ENCODE results near the gene ATP6V0A4. TPM values are rescaled to one million over a fixed set of nuclear protein-coding genes. Genes with fewer than 3 reads are reported as not detected.
"Not testable (repeated sequence)": the region's sequence is repeated elsewhere in the genome, so short reads cannot be mapped to it uniquely, and the experiment has no call there.

Gene ATP6V0A4
- total and polyA plus RNA-seq, 3 experiments from 2014 or later = not detected

DNA sequence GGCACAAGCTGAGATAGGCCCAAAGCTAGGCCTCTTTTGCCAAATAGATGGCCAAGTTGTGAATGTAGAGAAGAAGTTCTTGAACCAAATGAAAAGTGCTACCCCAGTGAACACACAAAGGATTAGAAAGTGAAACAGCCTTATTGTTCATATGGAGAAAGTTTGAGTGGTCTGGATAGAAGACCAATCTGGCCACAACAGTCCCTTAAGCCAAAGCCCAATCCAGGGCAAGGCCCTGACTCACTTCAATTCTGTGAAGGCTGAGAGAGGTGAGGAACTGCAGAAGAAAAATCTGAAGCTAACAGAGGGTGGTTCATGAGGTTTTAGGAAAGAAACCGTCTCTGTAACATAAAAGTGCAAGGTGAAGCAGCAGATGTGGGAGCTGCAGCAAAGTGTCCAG lies 18.7 kb upstream of the ATP6V0A4 start:
- H3K27ac Mint-ChIP-seq = no peak overlapping the region
- no peaks in the 10 kb centered on the region for H3K27me3 ChIP-seq (ENCODE audit: insufficient read depth, low read length, poor library complexity, severe bottlenecking)
- ChIA-PET POLR2A (no interaction called here), CTCF (no interaction called here)
- no peaks in the 10 kb centered on the region for H3K4me1 ChIP-seq (ENCODE audit: insufficient read depth, low read length)
- no peaks in the 10 kb centered on the region for H3K9me3 Mint-ChIP-seq
- peaks cover 0 to 2% of the 10 kb centered on the region in 2 donors for H3K27me3 Mint-ChIP-seq
- no peaks in the 10 kb centered on the region for H3K4me1 Mint-ChIP-seq
- H3K9me3 ChIP-seq (ENCODE audit: low read length) = no peaks in the 10 kb centered on the region
- H3K4me3 Mint-ChIP-seq = no peak overlapping the region
- H3K27ac ChIP-seq (ENCODE audit: low read depth, low read length) = no peak overlapping the region
- H3K4me3 ChIP-seq (ENCODE audit: low read length) = no peak overlapping the region
- DNase-seq = no peak
- H3K36me3 Mint-ChIP-seq = no peaks in the 10 kb centered on the region
- H3K36me3 ChIP-seq (ENCODE audit: insufficient read depth, low read length) = no peaks in the 10 kb centered on the region

DNA sequence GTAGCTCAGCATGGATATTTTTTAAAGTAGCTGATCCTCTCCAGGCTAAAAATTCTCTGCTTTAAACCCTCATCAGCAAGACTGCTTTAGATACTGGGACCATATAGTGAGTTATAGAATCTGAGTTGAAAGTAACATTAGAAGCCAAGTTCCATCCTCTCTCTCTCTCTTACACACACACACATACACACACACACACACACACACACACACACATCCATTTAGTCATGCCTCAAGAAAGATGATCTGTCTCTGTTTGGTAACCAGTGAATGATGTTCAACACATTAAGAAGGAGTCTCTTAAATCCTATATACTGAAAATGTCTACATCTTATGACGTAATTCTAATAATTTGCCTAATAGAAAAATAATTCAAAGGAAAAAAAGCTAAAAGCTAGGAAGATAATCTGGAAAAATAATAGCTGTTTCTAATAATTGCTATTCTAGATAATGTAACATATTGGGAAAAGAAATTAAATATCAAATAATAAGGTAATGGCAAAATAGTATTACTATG lies 16.9 kb upstream of the ATP6V0A4 start:
- CTCF ChIA-PET = no interaction called here
- Histone ChIP-seq H3K27me3 (ENCODE audit: insufficient read depth, low read length, poor library complexity, severe bottlenecking) (no peaks in the 10 kb centered on the region), H3K4me1 (ENCODE audit: insufficient read depth, low read length) (no peaks in the 10 kb centered on the region), H3K9me3 (ENCODE audit: low read length) (no peaks in the 10 kb centered on the region), H3K4me3 (ENCODE audit: low read length) (no peak overlapping the region), H3K27ac (ENCODE audit: low read depth, low read length) (no peak overlapping the region), H3K36me3 (ENCODE audit: insufficient read depth, low read length) (no peaks in the 10 kb centered on the region)
- H3K36me3 Mint-ChIP-seq = no peaks in the 10 kb centered on the region
- no peaks in the 10 kb centered on the region for H3K4me1 Mint-ChIP-seq
- POLR2A ChIA-PET = no interaction called here
- peaks cover 0 to 2% of the 10 kb centered on the region in 2 donors for H3K27me3 Mint-ChIP-seq
- no peaks in the 10 kb centered on the region for H3K9me3 Mint-ChIP-seq
- DNase-seq = no peak
- H3K27ac Mint-ChIP-seq = peak overlapping the region in 1 of 8 donors; percentile 19
- no peak overlapping the region for H3K4me3 Mint-ChIP-seq

DNA sequence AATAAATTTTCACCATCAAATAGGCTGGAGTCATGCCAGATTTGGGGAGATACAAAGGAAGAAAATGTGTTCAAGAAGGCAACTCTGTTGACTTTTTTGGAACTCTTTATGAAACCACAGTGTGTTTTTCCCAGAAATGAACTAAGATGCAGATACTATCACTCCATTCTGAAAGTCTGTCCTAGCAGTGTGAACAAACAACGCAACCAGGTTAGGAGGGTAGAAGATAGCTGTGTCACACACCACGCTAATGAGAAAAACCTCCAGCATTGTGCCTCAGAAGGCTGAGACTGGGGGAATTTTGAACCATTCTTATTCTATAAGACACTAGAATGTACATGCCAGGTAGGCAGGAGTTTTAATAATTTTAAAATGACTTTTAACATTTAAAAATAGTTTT lies 15.9 kb upstream of the ATP6V0A4 start:
- Mint-ChIP-seq H3K9me3 (no peaks in the 10 kb centered on the region), H3K27me3 (peaks cover 0 to 2% of the 10 kb centered on the region in 2 donors), H3K36me3 (no peaks in the 10 kb centered on the region), H3K4me3 (no peak overlapping the region), H3K27ac (no peak overlapping the region), H3K4me1 (no peaks in the 10 kb centered on the region)
- Histone ChIP-seq H3K9me3 (ENCODE audit: low read length) (no peaks in the 10 kb centered on the region), H3K4me3 (ENCODE audit: low read length) (no peak overlapping the region), H3K36me3 (ENCODE audit: insufficient read depth, low read length) (no peaks in the 10 kb centered on the region), H3K4me1 (ENCODE audit: insufficient read depth, low read length) (no peaks in the 10 kb centered on the region), H3K27ac (ENCODE audit: low read depth, low read length) (no peak overlapping the region), H3K27me3 (ENCODE audit: insufficient read depth, low read length, poor library complexity, severe bottlenecking) (no peaks in the 10 kb centered on the region)
- ChIA-PET CTCF (no interaction called here), POLR2A (no interaction called here)
- DNase-seq = no peak

DNA sequence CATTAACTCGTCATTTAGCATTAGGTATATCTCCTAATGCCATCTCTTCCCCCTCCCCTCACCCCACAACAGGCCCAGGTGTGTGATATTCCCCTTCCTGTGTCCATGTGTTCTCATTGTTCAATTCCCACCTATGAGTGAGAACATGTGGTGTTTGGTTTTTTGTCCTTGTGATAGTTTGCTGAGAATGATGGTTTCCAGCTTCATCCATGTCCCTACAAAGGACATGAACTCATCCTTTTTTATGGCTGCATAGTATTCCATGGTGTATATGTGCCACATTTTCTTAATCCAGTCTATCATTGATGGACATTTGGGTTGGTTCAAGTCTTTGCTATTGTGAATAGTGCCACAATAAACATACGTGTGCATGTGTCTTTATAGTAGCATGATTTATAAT lies 13.3 kb upstream of the ATP6V0A4 start:
- H3K27ac ChIP-seq (ENCODE audit: low read depth, low read length); H3K4me1 Mint-ChIP-seq; H3K9me3 Mint-ChIP-seq; DNase-seq; H3K4me3 Mint-ChIP-seq; CTCF ChIA-PET; H3K27me3 ChIP-seq (ENCODE audit: insufficient read depth, low read length, poor library complexity, severe bottlenecking); H3K4me1 ChIP-seq (ENCODE audit: insufficient read depth, low read length); POLR2A ChIA-PET; H3K4me3 ChIP-seq (ENCODE audit: low read length); H3K9me3 ChIP-seq (ENCODE audit: low read length); H3K36me3 ChIP-seq (ENCODE audit: insufficient read depth, low read length); H3K36me3 Mint-ChIP-seq; H3K27me3 Mint-ChIP-seq; H3K27ac Mint-ChIP-seq: not testable (repeated sequence)

DNA sequence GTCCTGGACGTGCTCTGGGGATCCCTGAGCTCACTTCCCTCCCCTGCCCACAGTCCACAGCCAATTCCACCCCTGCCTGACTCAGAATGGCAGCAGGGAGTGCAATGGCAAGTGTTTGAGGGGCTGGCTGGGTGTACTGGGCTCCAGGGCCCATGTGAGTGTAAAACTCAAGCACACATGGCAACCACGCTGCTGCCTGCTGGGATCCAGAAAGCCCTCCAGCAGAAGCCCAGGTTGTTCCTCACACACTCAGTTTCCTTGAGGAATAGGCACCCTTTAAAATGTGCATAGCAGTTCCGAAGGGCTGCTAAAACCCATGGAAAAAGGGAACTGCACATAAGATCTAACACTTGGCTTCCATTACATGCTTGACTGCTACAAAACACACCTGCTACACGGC lies 11.3 kb upstream of the ATP6V0A4 start:
- no peak overlapping the region for H3K4me3 Mint-ChIP-seq
- H3K4me1 Mint-ChIP-seq = no peaks in the 10 kb centered on the region
- Histone ChIP-seq H3K9me3 (ENCODE audit: low read length) (no peaks in the 10 kb centered on the region), H3K27ac (ENCODE audit: low read depth, low read length) (no peak overlapping the region), H3K4me1 (ENCODE audit: insufficient read depth, low read length) (no peaks in the 10 kb centered on the region), H3K36me3 (ENCODE audit: insufficient read depth, low read length) (no peaks in the 10 kb centered on the region), H3K4me3 (ENCODE audit: low read length) (no peak overlapping the region), H3K27me3 (ENCODE audit: insufficient read depth, low read length, poor library complexity, severe bottlenecking) (peaks cover 2% of the 10 kb centered on the region)
- H3K36me3 Mint-ChIP-seq = peaks cover 0 to 13% (median 0%) of the 10 kb centered on the region in 3 donors
- no peak overlapping the region for H3K27ac Mint-ChIP-seq
- ChIA-PET POLR2A (no interaction called here), CTCF (no interaction called here)
- H3K27me3 Mint-ChIP-seq = peaks cover 2% of the 10 kb centered on the region in 2 donors
- no peak for DNase-seq
- H3K9me3 Mint-ChIP-seq = peaks cover 0 to 6% (median 0%) of the 10 kb centered on the region in 5 donors

DNA sequence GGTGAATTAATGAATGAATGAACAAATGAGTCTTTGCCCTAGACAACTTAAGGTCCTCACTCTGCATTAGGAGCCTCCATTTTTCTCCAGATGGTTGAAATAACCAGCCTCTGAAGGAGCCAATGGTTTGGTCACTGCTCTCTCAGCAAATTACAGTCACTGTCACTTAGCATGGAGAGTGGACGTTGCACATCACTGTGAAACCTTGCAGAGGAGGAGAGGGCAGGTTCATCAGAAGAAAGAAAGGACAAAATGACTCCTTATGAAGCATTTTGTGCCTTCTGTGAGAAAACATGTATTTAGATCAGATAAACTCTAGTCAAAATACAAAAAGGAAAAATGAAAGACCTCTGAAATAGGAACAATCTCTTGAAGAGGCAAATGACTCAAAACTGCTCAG lies 6.6 kb upstream of the ATP6V0A4 start:
- no peak overlapping the region for H3K27ac ChIP-seq (ENCODE audit: low read depth, low read length)
- no peak for DNase-seq
- H3K4me1 Mint-ChIP-seq = no peaks in the 10 kb centered on the region
- peaks cover 2% of the 10 kb centered on the region for H3K27me3 ChIP-seq (ENCODE audit: insufficient read depth, low read length, poor library complexity, severe bottlenecking)
- peaks cover 0 to 6% (median 0%) of the 10 kb centered on the region in 5 donors for H3K9me3 Mint-ChIP-seq
- peaks cover 7 to 9% of the 10 kb centered on the region in 2 donors for H3K27me3 Mint-ChIP-seq
- no peaks in the 10 kb centered on the region for H3K4me1 ChIP-seq (ENCODE audit: insufficient read depth, low read length)
- H3K4me3 Mint-ChIP-seq = no peak overlapping the region
- H3K36me3 Mint-ChIP-seq = peaks cover 0 to 13% (median 0%) of the 10 kb centered on the region in 3 donors
- CTCF ChIA-PET = no interaction called here
- H3K4me3 ChIP-seq (ENCODE audit: low read length) = no peak overlapping the region
- no peaks in the 10 kb centered on the region for H3K36me3 ChIP-seq (ENCODE audit: insufficient read depth, low read length)
- POLR2A ChIA-PET = no interaction called here
- H3K27ac Mint-ChIP-seq = peak overlapping the region in 1 of 8 donors; percentile 15
- no peaks in the 10 kb centered on the region for H3K9me3 ChIP-seq (ENCODE audit: low read length)

DNA sequence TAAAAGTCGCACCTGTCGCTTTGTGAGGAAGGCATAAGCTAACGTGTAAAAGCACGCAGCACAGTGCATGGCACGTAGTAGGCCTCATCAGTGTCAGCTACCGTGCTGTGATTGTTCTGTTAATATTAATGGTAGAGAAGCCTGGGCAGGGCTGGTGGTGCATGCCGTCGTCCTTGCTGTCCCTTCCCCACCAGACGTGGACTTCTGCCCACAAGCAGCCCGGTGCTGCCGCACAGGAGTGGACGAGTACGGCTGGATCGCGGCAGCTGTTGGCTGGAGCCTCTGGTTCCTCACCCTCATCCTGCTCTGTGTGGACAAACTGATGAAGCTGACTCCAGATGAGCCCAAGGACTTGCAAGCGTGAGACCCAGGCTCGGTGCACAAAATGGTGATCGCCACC lies 4.7 kb upstream of the ATP6V0A4 start:
- Mint-ChIP-seq H3K4me1 (peaks cover 10 to 12% (median 10%) of the 10 kb centered on the region in 3 donors), H3K27ac (no peak overlapping the region), H3K9me3 (peaks cover 0 to 3% (median 0%) of the 10 kb centered on the region in 5 donors), H3K27me3 (peaks cover 7 to 12% of the 10 kb centered on the region in 2 donors), H3K36me3 (peaks cover 0 to 7% (median 0%) of the 10 kb centered on the region in 3 donors), H3K4me3 (no peak overlapping the region)
- Histone ChIP-seq H3K9me3 (ENCODE audit: low read length) (no peaks in the 10 kb centered on the region), H3K27ac (ENCODE audit: low read depth, low read length) (no peak overlapping the region), H3K27me3 (ENCODE audit: insufficient read depth, low read length, poor library complexity, severe bottlenecking) (peaks cover 2% of the 10 kb centered on the region), H3K4me3 (ENCODE audit: low read length) (no peak overlapping the region), H3K4me1 (ENCODE audit: insufficient read depth, low read length) (no peaks in the 10 kb centered on the region), H3K36me3 (ENCODE audit: insufficient read depth, low read length) (no peaks in the 10 kb centered on the region)
- ChIA-PET POLR2A (no interaction called here), CTCF (no interaction called here)
- no peak for DNase-seq

DNA sequence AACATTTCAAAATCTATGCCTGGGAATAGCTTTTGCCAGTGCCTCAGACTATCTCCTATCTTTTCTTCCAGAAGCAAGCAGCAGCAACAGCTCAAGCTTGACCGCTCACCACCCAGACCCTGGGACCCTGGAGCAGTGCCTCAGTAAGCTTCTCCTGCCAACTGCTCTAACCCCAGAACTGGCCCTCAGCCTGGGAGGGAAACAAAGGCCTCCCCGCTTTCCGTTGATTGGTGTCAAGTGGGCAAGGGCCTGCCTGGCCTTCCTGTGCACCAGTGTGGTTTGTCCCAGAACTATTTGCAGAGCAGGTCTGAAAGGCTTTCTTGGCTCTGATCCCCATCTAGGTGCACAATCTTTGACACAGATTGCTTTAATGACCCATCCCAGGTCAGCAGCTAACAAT lies 3.3 kb upstream of the ATP6V0A4 start:
- peak overlapping the region in 1 of 7 donors; percentile 70 for H3K4me3 Mint-ChIP-seq
- Histone ChIP-seq H3K4me3 (ENCODE audit: low read length) (no peak overlapping the region), H3K27me3 (ENCODE audit: insufficient read depth, low read length, poor library complexity, severe bottlenecking) (peaks cover 2% of the 10 kb centered on the region), H3K4me1 (ENCODE audit: insufficient read depth, low read length) (no peaks in the 10 kb centered on the region), H3K36me3 (ENCODE audit: insufficient read depth, low read length) (no peaks in the 10 kb centered on the region), H3K27ac (ENCODE audit: low read depth, low read length) (no peak overlapping the region), H3K9me3 (ENCODE audit: low read length) (no peaks in the 10 kb centered on the region)
- peaks cover 0 to 3% (median 0%) of the 10 kb centered on the region in 5 donors for H3K9me3 Mint-ChIP-seq
- ChIA-PET CTCF (no interaction called here), POLR2A (no interaction called here)
- H3K4me1 Mint-ChIP-seq = peaks cover 13 to 24% (median 19%) of the 10 kb centered on the region in 3 donors
- DNase-seq = no peak
- H3K27ac Mint-ChIP-seq = no peak overlapping the region
- peaks cover 8 to 12% of the 10 kb centered on the region in 2 donors for H3K27me3 Mint-ChIP-seq
- H3K36me3 Mint-ChIP-seq = peaks cover 0 to 7% (median 0%) of the 10 kb centered on the region in 3 donors
